Measurements from ENCODE around the gene GOLGA6L10. TPM values are rescaled to one million over a fixed set of nuclear protein-coding genes. Genes with fewer than 3 reads are reported as not detected.
A peak's percentile ranks its signal among the peaks of the same experiment; 100 is the strongest.
"Not testable (repeated sequence)": the region's sequence is repeated elsewhere in the genome, so short reads cannot be mapped to it uniquely, and the experiment has no call there.

The GOLGA6L10 gene
- polyA plus RNA-seq, 3 donors, result 0.12 TPM; not detected in 2

- intact Hi-C loops (cut with micrococcal nuclease); DNase-seq; H3K4me1 Mint-ChIP-seq; H3K27ac ChIP-seq (ENCODE audit: low read depth in 1 of 2, low read length in 2 of 2); H3K4me1 ChIP-seq (ENCODE audit: control insufficient read depth in 1 of 2, insufficient read depth in 2 of 2, low read length in 2 of 2); H4K20me1 ChIP-seq (ENCODE audit: insufficient read depth, low read length); H3K27me3 ChIP-seq (ENCODE audit: control insufficient read depth in 2 of 2, insufficient read depth in 2 of 2, low read length in 2 of 2); H3K27me3 Mint-ChIP-seq (ENCODE audit: low read depth in 3 of 3); H3K9me3 ChIP-seq (replicated peaks in 1 of 2; ENCODE audit: control insufficient read depth in 1 of 2, insufficient read depth in 1 of 2, low read length in 2 of 2); H3K9me3 Mint-ChIP-seq; H3K79me2 ChIP-seq (ENCODE audit: insufficient read depth, low read length); H3K36me3 Mint-ChIP-seq; H3K36me3 ChIP-seq (replicated peaks in 1 of 2; ENCODE audit: control insufficient read depth in 1 of 2, insufficient read depth in 2 of 2, low read length in 2 of 2); H3K4me3 Mint-ChIP-seq; H3K4me2 ChIP-seq (replicated peaks; ENCODE audit: extremely low read depth, low read length, poor library complexity, severe bottlenecking); H3K4me3 ChIP-seq (replicated peaks in 1 of 3; ENCODE audit: low read depth in 2 of 3, low read length in 3 of 3); H2AFZ ChIP-seq (ENCODE audit: insufficient read depth, low read depth, low read length, poor library complexity, severe bottlenecking); H3K27ac Mint-ChIP-seq; H3K9ac ChIP-seq (ENCODE audit: insufficient read depth, low read length, poor library complexity, severe bottlenecking): not testable (repeated sequence)
- WGBS (ENCODE audit: insufficient coverage), result no CpG with 5 or more reads among the region's 6 CpGs
Measured at GRCh38 chr15:82299511-82299914, 49.8 kb downstream of the GOLGA6L10 start.

- Histone ChIP-seq H3K27me3 (ENCODE audit: control insufficient read depth in 2 of 2, insufficient read depth in 2 of 2, low read length in 2 of 2) (no peaks in the 10 kb centered on the region), H3K4me2 (replicated peaks; ENCODE audit: extremely low read depth, low read length, poor library complexity, severe bottlenecking) (peak overlapping the region; percentile 39), H3K27ac (ENCODE audit: low read depth in 1 of 2, low read length in 2 of 2) (no peak overlapping the region), H3K36me3 (replicated peaks in 1 of 2; ENCODE audit: control insufficient read depth in 1 of 2, insufficient read depth in 2 of 2, low read length in 2 of 2) (no peaks in the 10 kb centered on the region), H3K79me2 (ENCODE audit: insufficient read depth, low read length) (no peaks in the 10 kb centered on the region), H3K4me1 (ENCODE audit: control insufficient read depth in 1 of 2, insufficient read depth in 2 of 2, low read length in 2 of 2) (peaks cover 0 to 8% of the 10 kb centered on the region in 2 donors), H4K20me1 (ENCODE audit: insufficient read depth, low read length) (no peaks in the 10 kb centered on the region), H3K4me3 (replicated peaks in 1 of 3; ENCODE audit: low read depth in 2 of 3, low read length in 3 of 3) (peak overlapping the region in 1 of 3 experiments; percentile 36), H3K9me3 (replicated peaks in 1 of 2; ENCODE audit: control insufficient read depth in 1 of 2, insufficient read depth in 1 of 2, low read length in 2 of 2) (no peaks in the 10 kb centered on the region), H3K9ac (ENCODE audit: insufficient read depth, low read length, poor library complexity, severe bottlenecking) (no peak overlapping the region), H2AFZ (ENCODE audit: insufficient read depth, low read depth, low read length, poor library complexity, severe bottlenecking) (peak overlapping the region; percentile 50)
- no peaks in the 10 kb centered on the region for H3K9me3 Mint-ChIP-seq
- WGBS (ENCODE audit: insufficient coverage), result 8% methylated on average over 38 of the region's 44 CpGs
- peaks cover 4% of the 10 kb centered on the region in 3 donors for H3K27me3 Mint-ChIP-seq (ENCODE audit: low read depth in 3 of 3)
- DNase-seq, result no peak
- H3K27ac Mint-ChIP-seq, result no peak overlapping the region
- H3K36me3 Mint-ChIP-seq, result no peaks in the 10 kb centered on the region
- no peak for TF ChIP-seq CTCF (IDR thresholded peaks at IDR 0.05)
- intact Hi-C loops (cut with micrococcal nuclease), result no loop called here
- H3K4me1 Mint-ChIP-seq, result peaks cover 7% of the 10 kb centered on the region
- peak overlapping the region; percentile 15 to 20 for H3K4me3 Mint-ChIP-seq
Measured at GRCh38 chr15:82298520-82298919, 50.8 kb downstream of the GOLGA6L10 start.

All from CD14-positive monocyte (primary cell).